DND-41 (cell line): Measurements from ENCODE around the gene ENTPD6.
"Not testable (repeated sequence)": the region's sequence is repeated elsewhere in the genome, so short reads cannot be mapped to it uniquely, and the experiment has no call there.

Experiments used
- ATAC-seq: fragments of 200-7000 bp; cut with Tn5 transposase; 3 replicates; pipeline ENCODE4 v1.9.1; 2021; ENCODE audit warnings: low read depth; ENCODE audit not compliant: insufficient read depth
- DNase-seq: peaks from one replicate; pipeline ENCODE4 v3.0.0-alpha.2; 2020
- H2AFZ ChIP-seq: 2 replicates; pipeline ENCODE4 v1.6.0; 2012; ENCODE audit warnings: low read depth, low read length
- H3K27ac ChIP-seq: 2 replicates; pipeline ENCODE4 v1.5.1; 2012; ENCODE audit warnings: low read length, inconsistent platforms
- H3K27me3 ChIP-seq: fragments of 200-600 bp; sonication (generic); 2 replicates; pipeline ENCODE4 v1.6.0; 2012; ENCODE audit warnings: low read length, mild to moderate bottlenecking, inconsistent platforms; ENCODE audit not compliant: insufficient read depth, poor library complexity
- H3K36me3 ChIP-seq: 2 replicates; pipeline ENCODE4 v1.5.1; 2012; ENCODE audit warnings: low read length, inconsistent platforms; ENCODE audit not compliant: insufficient read depth
- H3K4me1 ChIP-seq: 2 replicates; pipeline ENCODE4 v1.5.1; 2012; ENCODE audit warnings: mild to moderate bottlenecking, low read length; ENCODE audit not compliant: insufficient read depth
- H3K4me2 ChIP-seq: 2 replicates; pipeline ENCODE4 v1.6.0; 2012; ENCODE audit warnings: mild to moderate bottlenecking, moderate library complexity, low read length, inconsistent platforms; ENCODE audit not compliant: insufficient read depth
- H3K4me3 ChIP-seq, 2 experiments: fragments of 200-600 bp in 1 of 2; shearing (Covaris generic) in 1 of 2; 2 replicates each; pipeline ENCODE4 v1.5.1; 2012 to 2016; ENCODE audit warnings: inconsistent platforms in 2 of 2, low read length in 2 of 2, mild to moderate bottlenecking in 2 of 2, low read depth in 1 of 2, moderate library complexity in 1 of 2
- H3K79me2 ChIP-seq: 2 replicates; pipeline ENCODE4 v1.6.0; 2012; ENCODE audit warnings: low read length, inconsistent platforms; ENCODE audit not compliant: insufficient read depth
- H3K9ac ChIP-seq: 2 replicates; pipeline ENCODE4 v1.6.0; 2012; ENCODE audit warnings: low read depth, mild to moderate bottlenecking, inconsistent platforms, low read length, moderate library complexity
- H3K9me3 ChIP-seq: 2 replicates; pipeline ENCODE4 v1.5.1; 2012; ENCODE audit warnings: low read length, moderate library complexity, mild to moderate bottlenecking, inconsistent platforms; ENCODE audit not compliant: insufficient read depth, severe bottlenecking
- H4K20me1 ChIP-seq: 2 replicates; pipeline ENCODE4 v1.6.0; 2012; ENCODE audit warnings: low read length; ENCODE audit not compliant: insufficient read depth
- CTCF ChIP-seq: IDR thresholded peaks from 2 replicates; pipeline ENCODE4 v1.5.1; 2012; ENCODE audit warnings: borderline replicate concordance, low read length, moderate library complexity, mild to moderate bottlenecking; ENCODE audit not compliant: poor library complexity, severe bottlenecking; ENCODE audit errors: extremely low read depth
- EZH2 ChIP-seq: IDR thresholded peaks from 3 replicates; pipeline ENCODE4 v1.6.1; 2012; ENCODE audit warnings: borderline replicate concordance, low read depth, mild to moderate bottlenecking, moderate library complexity, low read length, inconsistent platforms; ENCODE audit not compliant: severe bottlenecking

Gene ENTPD6

GRCh38 chr20:25239387-25240370, 44.2 kb downstream of the ENTPD6 start:
- no peak for DNase-seq
- no peak overlapping the region for H3K4me2 ChIP-seq
- no peak for ATAC-seq
- peaks cover 14% of the 10 kb centered on the region for H3K4me1 ChIP-seq
- H3K9me3 ChIP-seq = no peaks in the 10 kb centered on the region
- no peak overlapping the region for H3K4me3 ChIP-seq
- no peaks in the 10 kb centered on the region for H3K36me3 ChIP-seq
- H4K20me1 ChIP-seq = no peaks in the 10 kb centered on the region
- H3K27me3 ChIP-seq = no peaks in the 10 kb centered on the region
- TF ChIP-seq EZH2 (no peak), CTCF (no peak)
- no peaks in the 10 kb centered on the region for H3K79me2 ChIP-seq
- H3K27ac ChIP-seq = no peak overlapping the region
- no peak overlapping the region for H3K9ac ChIP-seq
- no peak overlapping the region for H2AFZ ChIP-seq

- H3K27ac ChIP-seq = not testable (repeated sequence)
Measured at GRCh38 chr20:25240851-25241658, 45.5 kb downstream of the ENTPD6 start.

GRCh38 chr20:25241659-25241955, 46.1 kb downstream of the ENTPD6 start:
- H4K20me1 ChIP-seq, H3K27ac ChIP-seq, H2AFZ ChIP-seq, H3K4me2 ChIP-seq, H3K27me3 ChIP-seq, H3K79me2 ChIP-seq, ATAC-seq, H3K36me3 ChIP-seq, H3K9me3 ChIP-seq, H3K4me3 ChIP-seq, DNase-seq, H3K9ac ChIP-seq: not testable (repeated sequence)
- H3K4me1 ChIP-seq = peaks cover 14% of the 10 kb centered on the region

More at GRCh38 chr20:25240851-25241658, 45.5 kb downstream of the ENTPD6 start:
- H3K79me2 ChIP-seq, H3K9ac ChIP-seq, ATAC-seq, H3K36me3 ChIP-seq, H3K4me2 ChIP-seq, H4K20me1 ChIP-seq, DNase-seq, H2AFZ ChIP-seq, H3K27me3 ChIP-seq, H3K9me3 ChIP-seq, H3K4me3 ChIP-seq: not testable (repeated sequence)
- peaks cover 14% of the 10 kb centered on the region for H3K4me1 ChIP-seq

GRCh38 chr20:25242231-25242630, 46.7 kb downstream of the ENTPD6 start:
- Histone ChIP-seq H3K4me1 (peaks cover 20% of the 10 kb centered on the region), H3K9ac (no peak overlapping the region), H3K79me2 (no peaks in the 10 kb centered on the region), H3K4me2 (no peak overlapping the region), H3K27ac (no peak overlapping the region), H3K4me3 (no peak overlapping the region), H4K20me1 (no peaks in the 10 kb centered on the region), H3K9me3 (no peaks in the 10 kb centered on the region), H3K36me3 (no peaks in the 10 kb centered on the region), H3K27me3 (peaks cover 5% of the 10 kb centered on the region), H2AFZ (no peak overlapping the region)
- TF ChIP-seq CTCF = no peak
- TF ChIP-seq EZH2 = no peak
- ATAC-seq (no peak), DNase-seq (no peak)
